B cell (primary cell): ENCODE measurements around the gene AOPEP. TPM values are rescaled to one million over a fixed set of nuclear protein-coding genes. Genes with fewer than 3 reads are reported as not detected.

ENCODE experiments used
- ATAC-seq: fragments of 200-7000 bp; cut with Tn5 transposase; one replicate; pipeline ENCODE4 v1.10.0; 2021; ENCODE audit warnings: low read depth, mild to moderate bottlenecking, moderate number of reproducible peaks, moderate library complexity
- CTCF ChIA-PET: fragments of 350-600 bp; sonication (Branson Sonifier 250); formaldehyde crosslinking; loops from one replicate; lab custom pipeline; 2021; ENCODE audit warnings: antibody characterized with exemption, inconsistent platforms; lab: Charles Lee
- POLR2A ChIA-PET: fragments of 350-600 bp; sonication (Branson Sonifier 250); formaldehyde crosslinking; loops from one replicate; lab custom pipeline; 2021; ENCODE audit warnings: antibody characterized with exemption; lab: Charles Lee
- DNase-seq: peaks from one replicate; pipeline ENCODE4 v3.0.0; 2013
- H2AFZ ChIP-seq: 2 replicates; pipeline ENCODE4 v1.6.1; 2012; ENCODE audit warnings: mild to moderate bottlenecking, low read depth, low read length; ENCODE audit not compliant: insufficient read depth, poor library complexity, severe bottlenecking
- H3K27ac ChIP-seq, 2 donors: 1 replicate in 1 of 2; 2 replicates in 1 of 2; pipeline ENCODE4 v1.5.1; 2012 to 2013; ENCODE audit warnings: low read length in 2 of 2, mild to moderate bottlenecking in 2 of 2, moderate library complexity in 1 of 2
- H3K27me3 ChIP-seq, 4 experiments: fragments of 200-600 bp in 1 of 4; sonication (generic) in 1 of 4; replicated peaks in 1 of 4; 1 replicate in 2 of 4; 2 replicates in 2 of 4; pipeline versions ENCODE4 v1.6.1 to v1.7.0; 2013 to 2016; ENCODE audit warnings: low read length in 3 of 4, mild to moderate bottlenecking in 2 of 4, mixed read lengths in 1 of 4, moderate library complexity in 1 of 4; ENCODE audit not compliant: insufficient read depth in 4 of 4, control insufficient read depth in 3 of 4; ENCODE audit errors: control extremely low read depth in 1 of 4
- H3K36me3 ChIP-seq, 2 experiments: replicated peaks in 1 of 2; 1 replicate in 1 of 2; 2 replicates in 1 of 2; pipeline versions ENCODE4 v1.6.1 to v1.7.1; 2013; ENCODE audit warnings: low read length in 1 of 2; ENCODE audit not compliant: insufficient read depth in 2 of 2, control insufficient read depth in 1 of 2; ENCODE audit errors: control extremely low read depth in 1 of 2, extremely low read depth in 1 of 2
- H3K4me1 ChIP-seq, 2 donors: fragments of 200-600 bp in 1 of 2; sonication (generic) in 1 of 2; 1 replicate in 1 of 2; 2 replicates in 1 of 2; pipeline versions ENCODE4 v1.5.1 to v1.6.1; 2013 to 2017; ENCODE audit warnings: low read length in 2 of 2; ENCODE audit not compliant: control insufficient read depth in 2 of 2, insufficient read depth in 2 of 2
- H3K4me2 ChIP-seq: replicated peaks from 2 replicates; pipeline ENCODE3; 2012; ENCODE audit warnings: mild to moderate bottlenecking, low read depth, low read length; ENCODE audit not compliant: poor library complexity, severe bottlenecking
- H3K4me3 ChIP-seq, 5 experiments: fragments of 200-600 bp in 1 of 5; sonication (generic) in 1 of 5; 1 replicate in 3 of 5; 2 replicates in 2 of 5; pipeline versions ENCODE4 v1.5.1 to v1.7.0; 2011 to 2016; ENCODE audit warnings: low read length in 4 of 5, mild to moderate bottlenecking in 4 of 5, low read depth in 2 of 5, control low read depth in 1 of 5, moderate library complexity in 1 of 5; ENCODE audit not compliant: insufficient read depth in 1 of 5; ENCODE audit errors: control extremely low read depth in 1 of 5, extremely low read depth in 1 of 5
- H3K79me2 ChIP-seq: fragments of 200-600 bp; sonication (generic); one replicate; pipeline ENCODE4 v1.6.0; 2016; ENCODE audit warnings: low read length; ENCODE audit not compliant: control insufficient read depth, insufficient read depth
- H3K9ac ChIP-seq: fragments of 200-600 bp; sonication (generic); 2 replicates; pipeline ENCODE4 v1.6.1; 2017; ENCODE audit warnings: mild to moderate bottlenecking, low read length, moderate library complexity
- H3K9me3 ChIP-seq, 3 donors: one replicate each; pipeline versions ENCODE4 v1.6.1 to v1.7.1; 2013; ENCODE audit warnings: low read length in 2 of 3; ENCODE audit not compliant: control insufficient read depth in 2 of 3, insufficient read depth in 1 of 3; ENCODE audit errors: control extremely low read depth in 1 of 3
- H4K20me1 ChIP-seq: 2 replicates; pipeline ENCODE4 v1.6.0; 2012; ENCODE audit warnings: mild to moderate bottlenecking, low read length; ENCODE audit not compliant: insufficient read depth, control insufficient read depth, poor library complexity, severe bottlenecking
- H3K27ac Mint-ChIP-seq: one replicate; pipeline ENCODE4 v1.8.0; 2021; ENCODE audit warnings: mixed read lengths
- H3K27me3 Mint-ChIP-seq: one replicate; pipeline ENCODE4 v1.8.0; 2021; ENCODE audit warnings: mixed read lengths
- H3K4me1 Mint-ChIP-seq: one replicate; pipeline ENCODE4 v1.8.0; 2021; ENCODE audit warnings: mixed read lengths
- H3K4me3 Mint-ChIP-seq: one replicate; pipeline ENCODE4 v1.8.0; 2021; ENCODE audit warnings: mixed read lengths
- H3K9me3 Mint-ChIP-seq: one replicate; pipeline ENCODE4 v1.8.0; 2022; ENCODE audit warnings: mixed read lengths; ENCODE audit not compliant: insufficient read depth
- CTCF ChIP-seq: fragments of 200-600 bp; IDR thresholded peaks from one replicate; pipeline ENCODE4 v1.8.0; 2022; ENCODE audit warnings: antibody characterized with exemption, mild to moderate bottlenecking
- EZH2 ChIP-seq: IDR thresholded peaks from 2 replicates; pipeline ENCODE4 v1.6.1; 2012; ENCODE audit warnings: borderline replicate concordance, low read depth, mild to moderate bottlenecking, moderate library complexity, low read length; ENCODE audit not compliant: insufficient read depth, poor library complexity, severe bottlenecking
- WGBS: methylation state at CpG from one replicate; pipeline ENCODE4 v1.1.5; 2013; ENCODE audit warnings: missing lambda C conversion rate; ENCODE audit not compliant: insufficient coverage; 5-methylcytosine and 5-hydroxymethylcytosine counted together
- intact Hi-C: fragments of 100-400 bp; cut with micrococcal nuclease; formaldehyde crosslinking; loops from one replicate; pipeline ENCODE4 v1.10.0; 2022
- polyA plus RNA-seq: library from polyadenylated mRNA; depleted of rRNA; stranded (reverse); fragments of >200 nt; gene quantifications from 2 replicates; pipeline ENCODE4 v1.2.3, GENCODE V29; 2012
- total RNA-seq, 2 donors: library from RNA; stranded (reverse); fragments of 120-200 nt in 1 of 2; gene quantifications; 1 replicate in 1 of 2; 2 replicates in 1 of 2; pipeline versions ENCODE4 v1.2.3 to v1.2.4, GENCODE V29; 2013 to 2022

The AOPEP gene
- total and polyA plus RNA-seq, 2 donors (not counting 1 experiment from before 2014, with no cell fraction given) = 5.1 to 35.8 TPM

GRCh38 chr9:94807556-94807955 is 81.1 kb downstream of the AOPEP start:
- H3K27ac Mint-ChIP-seq = no peak overlapping the region
- Histone ChIP-seq H4K20me1 (no peaks in the 10 kb centered on the region), H3K9ac (no peak overlapping the region), H3K4me1 (peaks cover 1 to 5% of the 10 kb centered on the region in 2 donors), H3K9me3 (no peaks in the 10 kb centered on the region), H3K36me3 (peaks cover 0 to 5% of the 10 kb centered on the region in 2 experiments), H3K4me3 (no peak overlapping the region), H3K27me3 (no peaks in the 10 kb centered on the region), H3K27ac (no peak overlapping the region), H3K79me2 (no peaks in the 10 kb centered on the region), H2AFZ (no peak overlapping the region), H3K4me2 (no peak overlapping the region)
- CTCF ChIA-PET = interaction anchor here (0.7 kb wide), 1 partner anchor 227 kb away, joined by 3 read pairs; no protein-coding TSS in a partner anchor
- 100% methylated on average over 1 of the region's 3 CpGs for WGBS
- POLR2A ChIA-PET = no interaction called here
- DNase-seq (no peak), ATAC-seq (no peak)
- intact Hi-C loops = no loop called here
- H3K9me3 Mint-ChIP-seq = no peaks in the 10 kb centered on the region
- TF ChIP-seq CTCF (no peak), EZH2 (no peak)
- no peaks in the 10 kb centered on the region for H3K27me3 Mint-ChIP-seq
- no peak overlapping the region for H3K4me3 Mint-ChIP-seq
- H3K4me1 Mint-ChIP-seq = peaks cover 16% of the 10 kb centered on the region

GRCh38 chr9:94808926-94809700 is 82.6 kb downstream of the AOPEP start:
- 96% methylated on average over 5 of the region's 6 CpGs for WGBS
- ChIA-PET POLR2A (no interaction called here), CTCF (interaction anchor here (0.8 kb wide), 1 partner anchor 109 kb away, joined by 4 read pairs; no protein-coding TSS in a partner anchor)
- intact Hi-C loops = no loop called here
- Histone ChIP-seq H3K27me3 (no peaks in the 10 kb centered on the region), H4K20me1 (no peaks in the 10 kb centered on the region), H3K79me2 (no peaks in the 10 kb centered on the region), H2AFZ (no peak overlapping the region), H3K9me3 (no peaks in the 10 kb centered on the region), H3K4me1 (peaks cover 0 to 5% of the 10 kb centered on the region in 2 donors), H3K4me3 (no peak overlapping the region), H3K9ac (no peak overlapping the region), H3K4me2 (no peak overlapping the region), H3K27ac (no peak overlapping the region), H3K36me3 (peaks cover 0 to 5% of the 10 kb centered on the region in 2 experiments)
- no peaks in the 10 kb centered on the region for H3K9me3 Mint-ChIP-seq
- H3K4me1 Mint-ChIP-seq = peaks cover 16% of the 10 kb centered on the region
- ATAC-seq (no peak), DNase-seq (no peak)
- no peak overlapping the region for H3K4me3 Mint-ChIP-seq
- TF ChIP-seq EZH2 (no peak), CTCF (no peak)
- H3K27me3 Mint-ChIP-seq = no peaks in the 10 kb centered on the region
- no peak overlapping the region for H3K27ac Mint-ChIP-seq
